HCT116 (cell line): ENCODE results near the gene HIP1. TPM values are rescaled to one million over a fixed set of nuclear protein-coding genes. Genes with fewer than 3 reads are reported as not detected.

Experiments used
- ATAC-seq: fragments of 200-7000 bp; cut with Tn5 transposase; 2 replicates; pipeline ENCODE4 v1.9.1; 2020; ENCODE audit warnings: mild to moderate bottlenecking, moderate library complexity
- BruUV-seq: library from RNA; stranded (reverse); fragments of 400-500 nt; replicated peaks from 2 replicates; lab custom pipeline; 2021; lab: Mats Ljungman, UMichigan
- CTCF ChIA-PET: fragments of 300-600 bp; sonication (Branson Sonifier 250); formaldehyde crosslinking; loops from one replicate; lab custom pipeline; 2021; ENCODE audit warnings: antibody characterized with exemption; lab: Charles Lee
- POLR2A ChIA-PET: fragments of 300-600, 350-600 bp; sonication (Branson Sonifier 250); formaldehyde crosslinking; loops from one replicate; lab custom pipeline; 2021; ENCODE audit warnings: antibody characterized with exemption; lab: Charles Lee
- RAD21 ChIA-PET, 2 experiments: fragments of 300-600 bp; sonication (Branson Sonifier 250); formaldehyde crosslinking; loops; one replicate each; lab custom pipeline; 2023; ENCODE audit warnings: low total read pairs in 2 of 2; ENCODE audit not compliant: uncharacterized antibody in 2 of 2, unreplicated experiment in 2 of 2, low non-redundant PET in 1 of 2; lab: Charles Lee
- DNase-seq: peaks from one replicate; pipeline ENCODE4 v3.0.0-alpha.2; 2010; ENCODE audit warnings: low read depth, low spot score
- H2AFZ ChIP-seq: fragments of 200-600 bp; shearing (Covaris generic), sonication (generic); 2 replicates; pipeline ENCODE4 v1.6.1; 2017; ENCODE audit warnings: low read depth, mixed run types, mixed read lengths, antibody characterized with exemption, low read length; ENCODE audit not compliant: poor library complexity, severe bottlenecking
- H3K27ac ChIP-seq: 2 replicates; pipeline ENCODE4 v1.5.1; 2012; ENCODE audit warnings: low read depth, low read length
- H3K27me3 ChIP-seq: fragments of 200-600 bp; sonication (generic); 2 replicates; pipeline ENCODE4 v1.6.1; 2016; ENCODE audit warnings: mixed run types, low read length, mixed read lengths; ENCODE audit not compliant: insufficient read depth
- H3K36me3 ChIP-seq, 2 experiments: fragments of 200-500 bp in 1 of 2; fragments of 200-600 bp in 1 of 2; sonication (Bioruptor generic) in 1 of 2; sonication (generic) in 1 of 2; 2 replicates each; pipeline versions ENCODE4 v1.5.1 to v1.6.1; 2014 to 2016; ENCODE audit warnings: low read length in 2 of 2, inconsistent platforms in 1 of 2, mixed read lengths in 1 of 2, mixed run types in 1 of 2; ENCODE audit not compliant: insufficient read depth in 2 of 2, control insufficient read depth in 1 of 2
- H3K4me1 ChIP-seq, 2 experiments: fragments of 200-600 bp in 1 of 2; sonication (generic) in 1 of 2; 2 replicates each; pipeline versions ENCODE4 v1.5.1 to v1.6.1; 2012 to 2017; ENCODE audit warnings: low read length in 2 of 2, inconsistent platforms in 1 of 2, mild to moderate bottlenecking in 1 of 2, mixed read lengths in 1 of 2, mixed run types in 1 of 2, moderate library complexity in 1 of 2; ENCODE audit not compliant: insufficient read depth in 2 of 2, control insufficient read depth in 1 of 2
- H3K4me2 ChIP-seq: fragments of 200-600 bp; sonication (generic); 2 replicates; pipeline ENCODE4 v1.6.1; 2017; ENCODE audit warnings: mixed run types, low read length, mixed read lengths
- H3K4me3 ChIP-seq, 2 experiments: fragments of 200-600 bp in 1 of 2; sonication (generic) in 1 of 2; replicated peaks in 1 of 2; 2 replicates each; pipeline ENCODE4 v1.5.1; 2011 to 2016; ENCODE audit warnings: low read length in 2 of 2, control low read depth in 1 of 2, low read depth in 1 of 2, mild to moderate bottlenecking in 1 of 2, mixed read lengths in 1 of 2, mixed run types in 1 of 2
- H3K79me2 ChIP-seq: fragments of 200-600 bp; sonication (generic); 2 replicates; pipeline ENCODE4 v1.6.1; 2017; ENCODE audit warnings: mild to moderate bottlenecking, mixed run types, low read length, moderate library complexity, mixed read lengths; ENCODE audit not compliant: insufficient read depth
- H3K9ac ChIP-seq: fragments of 200-600 bp; sonication (generic); 2 replicates; pipeline ENCODE4 v1.6.1; 2016; ENCODE audit warnings: low read length, mixed read lengths
- H3K9me2 ChIP-seq: fragments of 200-600 bp; sonication (generic), shearing (Covaris generic); 2 replicates; pipeline ENCODE4 v1.6.1; 2017; ENCODE audit warnings: mixed run types, mild to moderate bottlenecking, moderate library complexity; ENCODE audit not compliant: insufficient read depth
- H3K9me3 ChIP-seq, 2 experiments: fragments of 200-500 bp in 1 of 2; fragments of 200-600 bp in 1 of 2; sonication (Bioruptor generic) in 1 of 2; sonication (generic) in 1 of 2; 2 replicates each; pipeline ENCODE4 v1.6.1; 2014 to 2017; ENCODE audit warnings: low read length in 2 of 2, mixed read lengths in 2 of 2, inconsistent platforms in 1 of 2, low read depth in 1 of 2, mild to moderate bottlenecking in 1 of 2, mixed run types in 1 of 2, moderate library complexity in 1 of 2; ENCODE audit not compliant: control insufficient read depth in 1 of 2, insufficient read depth in 1 of 2
- H4K20me1 ChIP-seq: fragments of 200-600 bp; sonication (generic), shearing (Covaris generic); 2 replicates; pipeline ENCODE4 v1.6.1; 2017; ENCODE audit warnings: mixed run types, mild to moderate bottlenecking, moderate library complexity; ENCODE audit not compliant: insufficient read depth
- CEBPB ChIP-seq: IDR thresholded peaks from 2 replicates; pipeline ENCODE4 v1.6.1; 2012; ENCODE audit warnings: low read depth
- EZH2phosphoT487 ChIP-seq: fragments of 200-600 bp; IDR thresholded peaks from 2 replicates; pipeline ENCODE4 v1.6.1; 2018; ENCODE audit warnings: antibody characterized with exemption, borderline replicate concordance
- FOSL1 ChIP-seq: IDR thresholded peaks from 2 replicates; pipeline ENCODE4 v1.6.1; 2012; ENCODE audit warnings: low read depth
- POLR2AphosphoS5 ChIP-seq: IDR thresholded peaks from 2 replicates; pipeline ENCODE4 v1.6.1; 2011; ENCODE audit warnings: mild to moderate bottlenecking, low read depth, low read length, moderate library complexity
- TCF7L2 ChIP-seq: IDR thresholded peaks from 2 replicates; pipeline ENCODE4 v1.7.0; 2011; ENCODE audit warnings: borderline replicate concordance, inconsistent platforms; ENCODE audit not compliant: insufficient read depth, insufficient read length; ENCODE audit errors: extremely low read depth
- YY1 ChIP-seq: IDR thresholded peaks from 2 replicates; pipeline ENCODE4 v1.6.1; 2011; ENCODE audit warnings: low read length, low read depth, moderate library complexity, mild to moderate bottlenecking; ENCODE audit not compliant: insufficient replicate concordance; ENCODE audit errors: extremely low read depth
- ZFX ChIP-seq: fragments of 450-650 bp; IDR thresholded peaks from 2 replicates; pipeline ENCODE4 v1.6.1; 2017
- intact Hi-C: fragments of 100-400 bp; cut with micrococcal nuclease; formaldehyde crosslinking; loops from 2 replicates; pipeline ENCODE4 v1.10.0; 2022
- total RNA-seq: library from RNA; stranded (reverse); gene quantifications from one replicate; pipeline ENCODE4 v1.2.1, GENCODE V29; 2021; ENCODE audit not compliant: unreplicated experiment
- TF ChIP-seq, protein P1 (sequence below): IDR thresholded peaks from 2 replicates; pipeline ENCODE4 v1.6.1; 2012
- TF ChIP-seq, protein P2 (sequence below), 3 experiments: fragments of 200-600 bp in 1 of 3; sonication (generic) in 1 of 3; IDR thresholded peaks in 2 of 3; conservative IDR thresholded peaks in 1 of 3; 2 replicates each; pipeline ENCODE4 v1.5.1; 2012 to 2017; ENCODE audit warnings: low read depth in 2 of 3, low read length in 2 of 3, antibody characterized with exemption in 1 of 3, borderline replicate concordance in 1 of 3, control low read depth in 1 of 3, mild to moderate bottlenecking in 1 of 3, mixed read lengths in 1 of 3, mixed run types in 1 of 3, moderate library complexity in 1 of 3; ENCODE audit not compliant: insufficient read depth in 1 of 3
- TF ChIP-seq, protein P3 (sequence below): IDR thresholded peaks from 2 replicates; pipeline ENCODE4 v1.6.1; 2012; ENCODE audit warnings: low read depth

Gene HIP1
- total RNA-seq, 1 experiment from 2014 or later, result 22.1 TPM

DNA sequence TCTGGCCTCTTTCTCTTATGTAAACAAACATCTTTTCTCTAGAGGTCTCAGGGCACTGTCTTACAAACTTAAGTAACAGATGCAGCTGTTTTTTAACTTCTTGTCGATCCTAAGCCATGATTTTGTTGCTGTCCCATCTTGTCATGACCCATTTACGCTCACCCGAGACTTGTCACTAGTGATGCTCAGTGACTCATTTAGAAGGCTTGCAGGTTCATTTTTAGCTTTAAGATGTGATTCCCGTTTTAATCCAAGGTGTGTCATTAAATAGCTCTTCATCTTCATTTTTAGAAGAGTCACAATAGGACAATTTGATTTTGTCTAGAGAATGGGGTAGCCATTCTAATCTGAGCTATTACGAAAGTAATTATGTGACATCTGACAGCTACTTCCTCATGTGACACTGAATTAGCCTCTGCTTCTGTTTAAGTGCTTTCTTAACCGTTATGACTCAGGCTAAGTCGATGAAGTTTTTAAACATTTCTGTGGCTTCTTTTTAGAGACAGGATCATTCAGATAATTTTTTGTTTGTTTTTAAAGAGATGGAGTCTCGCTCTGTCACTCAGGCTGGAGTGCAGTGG, 203.9 kb downstream of the HIP1 start:
- H3K79me2 ChIP-seq, result no peaks in the 10 kb centered on the region
- H2AFZ ChIP-seq, result no peak overlapping the region
- peaks cover 0 to 4% of the 10 kb centered on the region in 2 experiments; a peak in 1 of 4 replicates for H3K36me3 ChIP-seq
- no peak overlapping the region for H3K4me3 ChIP-seq
- no peaks in the 10 kb centered on the region for H3K27me3 ChIP-seq
- TF ChIP-seq, protein P1, sequence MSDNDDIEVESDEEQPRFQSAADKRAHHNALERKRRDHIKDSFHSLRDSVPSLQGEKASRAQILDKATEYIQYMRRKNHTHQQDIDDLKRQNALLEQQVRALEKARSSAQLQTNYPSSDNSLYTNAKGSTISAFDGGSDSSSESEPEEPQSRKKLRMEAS, result no peak
- TF ChIP-seq FOSL1 (no peak), CEBPB (no peak), TCF7L2 (no peak), POLR2AphosphoS5 (no peak)
- peaks cover 24 to 33% of the 10 kb centered on the region in 2 experiments for H3K4me1 ChIP-seq
- ChIA-PET CTCF (no interaction called here), POLR2A (no interaction called here), RAD21 (no interaction called here)
- DNase-seq, result no peak
- H3K9ac ChIP-seq, result no peak overlapping the region
- H3K4me2 ChIP-seq, result peak overlapping the region; percentile 23; the same call in 1 of the 2 replicates
- no peaks in the 10 kb centered on the region for H3K9me3 ChIP-seq
- ATAC-seq, result no peak
- H4K20me1 ChIP-seq, result no peaks in the 10 kb centered on the region
- intact Hi-C loops, result no loop called here
- H3K27ac ChIP-seq, result no peak overlapping the region
- no peaks in the 10 kb centered on the region for H3K9me2 ChIP-seq
- no TSS peak for BruUV-seq

DNA sequence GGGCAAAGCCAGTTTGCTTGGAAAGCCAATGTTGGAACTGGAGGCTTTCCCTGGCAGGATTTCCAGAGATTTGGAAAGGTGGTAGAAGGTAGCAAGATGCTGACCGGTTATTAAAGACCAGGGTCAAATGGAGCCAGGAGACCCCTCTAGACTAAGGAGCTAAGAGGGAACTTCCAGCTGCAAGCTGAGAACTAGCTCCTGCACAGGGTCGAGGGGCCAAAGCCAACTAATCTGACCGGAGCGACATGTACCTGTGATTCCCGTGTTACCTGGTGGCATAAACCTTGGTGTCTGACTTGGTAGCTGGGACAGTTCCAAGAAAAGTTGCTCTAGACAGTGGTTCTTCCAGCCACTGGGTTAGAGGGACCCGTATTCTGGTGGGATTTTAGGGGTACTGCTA, 204.8 kb downstream of the HIP1 start:
- Histone ChIP-seq H3K9ac (no peak overlapping the region), H3K4me3 (no peak overlapping the region), H3K36me3 (no peaks in the 10 kb centered on the region; a peak in 1 of 4 replicates), H3K9me2 (no peaks in the 10 kb centered on the region), H3K79me2 (no peaks in the 10 kb centered on the region), H3K27me3 (no peaks in the 10 kb centered on the region), H4K20me1 (no peaks in the 10 kb centered on the region), H3K9me3 (no peaks in the 10 kb centered on the region), H2AFZ (no peak overlapping the region), H3K27ac (no peak overlapping the region), H3K4me1 (peaks cover 24 to 33% of the 10 kb centered on the region in 2 experiments), H3K4me2 (no peak overlapping the region)
- CTCF ChIA-PET, result no interaction called here
- POLR2A ChIA-PET, result no interaction called here
- intact Hi-C loops, result no loop called here
- BruUV-seq, result no TSS peak
- ATAC-seq (no peak), DNase-seq (no peak)
- TF ChIP-seq CEBPB (no peak), YY1 (no peak), TCF7L2 (no peak), ZFX (no peak), EZH2phosphoT487 (no peak)
- TF ChIP-seq, protein P2, sequence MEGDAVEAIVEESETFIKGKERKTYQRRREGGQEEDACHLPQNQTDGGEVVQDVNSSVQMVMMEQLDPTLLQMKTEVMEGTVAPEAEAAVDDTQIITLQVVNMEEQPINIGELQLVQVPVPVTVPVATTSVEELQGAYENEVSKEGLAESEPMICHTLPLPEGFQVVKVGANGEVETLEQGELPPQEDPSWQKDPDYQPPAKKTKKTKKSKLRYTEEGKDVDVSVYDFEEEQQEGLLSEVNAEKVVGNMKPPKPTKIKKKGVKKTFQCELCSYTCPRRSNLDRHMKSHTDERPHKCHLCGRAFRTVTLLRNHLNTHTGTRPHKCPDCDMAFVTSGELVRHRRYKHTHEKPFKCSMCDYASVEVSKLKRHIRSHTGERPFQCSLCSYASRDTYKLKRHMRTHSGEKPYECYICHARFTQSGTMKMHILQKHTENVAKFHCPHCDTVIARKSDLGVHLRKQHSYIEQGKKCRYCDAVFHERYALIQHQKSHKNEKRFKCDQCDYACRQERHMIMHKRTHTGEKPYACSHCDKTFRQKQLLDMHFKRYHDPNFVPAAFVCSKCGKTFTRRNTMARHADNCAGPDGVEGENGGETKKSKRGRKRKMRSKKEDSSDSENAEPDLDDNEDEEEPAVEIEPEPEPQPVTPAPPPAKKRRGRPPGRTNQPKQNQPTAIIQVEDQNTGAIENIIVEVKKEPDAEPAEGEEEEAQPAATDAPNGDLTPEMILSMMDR (IDR thresholded peaks at IDR 0.05 in 2 of 3, conservative IDR thresholded peaks at IDR 0.05 in 1 of 3; ENCODE audit: borderline replicate concordance in 1 of 3, insufficient read depth in 1 of 3, low read depth in 2 of 3, low read length in 2 of 3), result no peak
- TF ChIP-seq, protein P3, sequence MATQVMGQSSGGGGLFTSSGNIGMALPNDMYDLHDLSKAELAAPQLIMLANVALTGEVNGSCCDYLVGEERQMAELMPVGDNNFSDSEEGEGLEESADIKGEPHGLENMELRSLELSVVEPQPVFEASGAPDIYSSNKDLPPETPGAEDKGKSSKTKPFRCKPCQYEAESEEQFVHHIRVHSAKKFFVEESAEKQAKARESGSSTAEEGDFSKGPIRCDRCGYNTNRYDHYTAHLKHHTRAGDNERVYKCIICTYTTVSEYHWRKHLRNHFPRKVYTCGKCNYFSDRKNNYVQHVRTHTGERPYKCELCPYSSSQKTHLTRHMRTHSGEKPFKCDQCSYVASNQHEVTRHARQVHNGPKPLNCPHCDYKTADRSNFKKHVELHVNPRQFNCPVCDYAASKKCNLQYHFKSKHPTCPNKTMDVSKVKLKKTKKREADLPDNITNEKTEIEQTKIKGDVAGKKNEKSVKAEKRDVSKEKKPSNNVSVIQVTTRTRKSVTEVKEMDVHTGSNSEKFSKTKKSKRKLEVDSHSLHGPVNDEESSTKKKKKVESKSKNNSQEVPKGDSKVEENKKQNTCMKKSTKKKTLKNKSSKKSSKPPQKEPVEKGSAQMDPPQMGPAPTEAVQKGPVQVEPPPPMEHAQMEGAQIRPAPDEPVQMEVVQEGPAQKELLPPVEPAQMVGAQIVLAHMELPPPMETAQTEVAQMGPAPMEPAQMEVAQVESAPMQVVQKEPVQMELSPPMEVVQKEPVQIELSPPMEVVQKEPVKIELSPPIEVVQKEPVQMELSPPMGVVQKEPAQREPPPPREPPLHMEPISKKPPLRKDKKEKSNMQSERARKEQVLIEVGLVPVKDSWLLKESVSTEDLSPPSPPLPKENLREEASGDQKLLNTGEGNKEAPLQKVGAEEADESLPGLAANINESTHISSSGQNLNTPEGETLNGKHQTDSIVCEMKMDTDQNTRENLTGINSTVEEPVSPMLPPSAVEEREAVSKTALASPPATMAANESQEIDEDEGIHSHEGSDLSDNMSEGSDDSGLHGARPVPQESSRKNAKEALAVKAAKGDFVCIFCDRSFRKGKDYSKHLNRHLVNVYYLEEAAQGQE, result no peak
- TF ChIP-seq, protein P1, result no peak
- RAD21 ChIA-PET, result no interaction called here
